GM18520 (cell line): ENCODE data around the gene PLA2G2E.

Source experiments
- ATAC-seq: cut with Tn5 transposase; IDR thresholded peaks from one replicate; pipeline ENCODE4 v1.9.1; 2021; ENCODE audit not compliant: unreplicated experiment

PLA2G2E gene

GRCh38 chr1:19923137-19923952 lies at the start of gene PLA2G2E:
TSS of gene PLA2G2E (minus strand) at chr1:19923617. CDS start at chr1:19923559, 58 bp downstream.
- ATAC-seq: no peak

DNA sequence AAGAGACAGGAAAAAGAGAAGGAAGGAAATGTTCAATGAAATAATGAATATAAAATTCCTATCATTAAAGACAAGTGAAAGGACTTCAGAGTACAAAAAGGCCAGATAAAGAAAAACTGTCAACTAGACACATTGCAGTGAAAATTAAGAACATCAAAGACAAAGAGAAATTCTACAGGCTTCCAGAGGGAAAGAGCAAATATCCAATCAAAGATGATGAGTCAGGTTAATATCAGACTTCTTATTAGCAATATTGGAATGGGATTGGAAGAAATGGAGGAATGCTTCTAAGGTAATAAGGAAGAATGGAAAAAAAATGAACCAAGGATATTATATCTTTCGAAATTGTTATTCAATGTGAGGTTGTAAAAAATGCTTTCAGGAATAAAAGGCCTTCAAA lies 48.2 kb upstream of the PLA2G2E start:
- no peak for ATAC-seq

GRCh38 chr1:19969898-19970660 lies 46.7 kb upstream of the PLA2G2E start:
- no peak for ATAC-seq

GRCh38 chr1:19967808-19968207 lies 44.4 kb upstream of the PLA2G2E start:
- ATAC-seq: no peak

GRCh38 chr1:19964542-19964941 lies 41.1 kb upstream of the PLA2G2E start:
- no peak for ATAC-seq

DNA sequence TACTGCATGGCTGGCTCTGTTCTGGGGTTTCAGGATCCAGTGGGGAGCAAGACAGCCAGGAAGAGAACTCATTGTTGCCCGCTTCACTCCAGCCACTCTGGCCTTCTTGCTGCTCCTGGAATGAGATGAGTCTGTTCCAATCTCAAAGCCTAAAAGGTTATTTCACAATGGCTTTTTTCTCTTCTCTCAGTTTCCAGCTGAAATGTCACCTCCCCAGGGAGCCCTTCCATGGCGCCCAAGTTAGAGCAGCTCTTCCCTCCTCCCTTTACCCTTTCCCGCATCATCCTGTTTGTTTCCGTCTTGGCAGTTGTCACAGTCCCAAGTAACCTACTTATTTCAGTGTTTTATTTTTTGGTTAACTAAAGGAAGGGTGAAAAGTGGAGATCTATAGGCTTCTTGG lies 40.2 kb upstream of the PLA2G2E start:
- no peak for ATAC-seq

DNA sequence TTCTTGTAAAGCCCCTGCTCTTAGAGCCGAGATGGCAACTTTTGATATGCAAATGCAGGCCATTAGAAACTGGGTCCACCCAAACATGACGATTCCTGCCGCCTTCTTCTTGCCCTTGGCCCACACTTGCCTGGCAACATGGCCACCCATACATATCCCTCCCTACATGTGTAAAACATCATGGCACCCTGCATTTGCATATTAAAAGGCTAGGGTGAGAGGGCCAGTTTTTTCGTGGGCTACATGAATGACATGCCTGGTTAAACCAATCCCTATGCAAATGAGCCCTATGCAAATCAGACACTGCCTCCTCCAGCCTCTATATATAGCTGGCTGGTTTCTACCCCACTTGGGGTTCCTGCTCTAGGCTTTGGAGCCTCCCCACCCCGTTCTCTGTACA lies 37.2 kb upstream of the PLA2G2E start:
- ATAC-seq: no peak

DNA sequence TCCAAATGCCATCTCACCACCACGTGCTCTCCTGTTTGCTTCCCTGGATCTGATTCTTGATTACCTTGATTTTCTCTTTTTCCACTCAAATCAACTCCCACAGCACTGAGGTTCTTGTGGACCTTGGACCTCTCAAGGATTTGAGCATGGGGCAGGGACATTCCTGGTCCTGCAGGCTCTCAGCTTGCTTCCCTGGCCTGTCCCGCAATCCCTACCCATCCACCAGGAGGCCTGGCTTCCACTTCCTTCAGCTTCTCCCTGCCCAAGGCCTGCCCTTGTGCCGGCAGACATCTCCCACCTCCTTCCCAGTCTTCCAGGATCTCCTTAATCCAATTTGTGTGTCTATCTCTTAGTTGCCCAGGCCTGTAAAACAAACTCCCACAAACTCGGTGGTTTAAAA lies 34.4 kb upstream of the PLA2G2E start:
- no peak for ATAC-seq

GRCh38 chr1:19955534-19956170 lies 32.2 kb upstream of the PLA2G2E start:
- no peak for ATAC-seq

- ATAC-seq: no peak
Measured at GRCh38 chr1:19954059-19954458, 30.6 kb upstream of the PLA2G2E start.

DNA sequence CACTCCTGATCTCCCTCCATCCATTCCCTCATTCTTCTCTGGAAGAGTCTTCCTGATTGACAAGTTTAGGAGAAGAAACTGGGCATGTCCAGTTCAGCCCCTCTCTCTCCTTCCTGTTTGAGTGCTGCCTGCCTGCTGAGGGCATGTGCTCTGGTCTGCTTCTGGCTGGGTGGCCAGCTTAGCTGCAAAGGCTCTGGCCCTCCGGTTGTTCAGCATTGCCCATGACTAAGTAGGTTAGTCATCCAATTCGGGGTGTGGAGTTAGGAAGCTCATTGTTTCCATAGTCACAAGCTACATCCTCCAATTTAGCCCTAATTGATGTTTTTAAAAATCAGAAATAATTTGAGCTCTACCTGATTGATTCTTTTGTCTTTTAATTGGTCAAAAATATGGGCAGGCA lies 25.6 kb upstream of the PLA2G2E start:
- ATAC-seq: no peak

DNA sequence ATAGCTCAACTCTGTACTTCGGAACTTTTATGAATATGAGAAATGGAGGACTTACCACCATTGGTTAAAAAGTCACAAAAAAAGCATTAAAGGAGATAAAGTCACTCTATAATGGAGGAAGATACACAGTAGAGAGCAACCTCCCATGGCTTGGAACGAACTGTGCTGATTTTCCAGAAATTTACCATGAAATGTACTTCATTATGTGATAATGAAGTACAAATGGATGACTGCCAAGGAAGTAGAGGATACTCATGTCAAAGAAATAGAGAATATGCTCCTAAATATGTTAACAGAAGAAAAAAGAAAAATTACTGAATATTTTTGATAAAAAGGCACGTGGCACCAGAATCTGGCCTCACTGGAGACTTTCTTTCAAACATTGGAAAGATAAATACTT lies 23.6 kb upstream of the PLA2G2E start:
- no peak for ATAC-seq

DNA sequence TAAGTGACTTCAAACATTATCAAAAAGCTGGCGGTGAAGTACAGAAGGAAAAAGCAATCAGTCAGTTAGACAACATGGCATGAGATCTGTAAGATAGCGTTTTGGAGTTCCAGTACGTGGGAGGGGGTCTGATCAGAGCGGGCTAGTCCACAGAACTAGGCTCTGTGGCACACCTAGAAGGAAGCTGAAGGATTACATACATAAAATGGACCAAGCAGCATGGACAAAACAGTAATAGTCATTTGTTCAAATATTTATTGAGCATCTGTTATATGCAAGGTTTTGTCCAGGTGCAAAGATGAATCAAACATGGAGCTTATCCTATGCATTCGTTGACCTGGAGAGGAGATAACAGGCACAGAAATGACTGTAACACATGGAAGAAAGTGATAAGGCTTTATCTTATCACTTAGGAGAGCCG lies 22.9 kb upstream of the PLA2G2E start:
- ATAC-seq: no peak

DNA sequence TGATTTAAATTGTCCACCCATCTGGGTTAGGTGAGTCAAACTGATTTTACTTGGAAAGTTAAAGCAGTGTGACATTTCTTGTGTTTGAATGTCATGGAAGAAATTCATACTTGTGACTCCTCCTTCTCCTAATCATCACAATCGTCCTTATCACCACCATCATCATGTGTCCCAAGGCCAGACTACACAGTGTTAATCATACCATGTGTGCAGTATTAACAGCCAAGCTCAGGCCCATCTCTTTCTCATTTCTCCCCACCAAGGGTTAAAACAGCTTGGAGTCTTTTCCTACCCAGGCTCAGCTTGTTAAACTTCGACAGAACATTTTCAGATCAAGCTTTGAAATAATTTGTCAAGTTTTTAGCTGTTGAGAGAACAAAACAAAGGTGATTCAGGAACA lies 22.5 kb upstream of the PLA2G2E start:
- ATAC-seq: no peak

GRCh38 chr1:19942657-19943056 lies 19.2 kb upstream of the PLA2G2E start:
- no peak for ATAC-seq

GRCh38 chr1:19942088-19942487 lies 18.7 kb upstream of the PLA2G2E start:
- no peak for ATAC-seq

GRCh38 chr1:19941206-19941568 lies 17.8 kb upstream of the PLA2G2E start:
- ATAC-seq: no peak

DNA sequence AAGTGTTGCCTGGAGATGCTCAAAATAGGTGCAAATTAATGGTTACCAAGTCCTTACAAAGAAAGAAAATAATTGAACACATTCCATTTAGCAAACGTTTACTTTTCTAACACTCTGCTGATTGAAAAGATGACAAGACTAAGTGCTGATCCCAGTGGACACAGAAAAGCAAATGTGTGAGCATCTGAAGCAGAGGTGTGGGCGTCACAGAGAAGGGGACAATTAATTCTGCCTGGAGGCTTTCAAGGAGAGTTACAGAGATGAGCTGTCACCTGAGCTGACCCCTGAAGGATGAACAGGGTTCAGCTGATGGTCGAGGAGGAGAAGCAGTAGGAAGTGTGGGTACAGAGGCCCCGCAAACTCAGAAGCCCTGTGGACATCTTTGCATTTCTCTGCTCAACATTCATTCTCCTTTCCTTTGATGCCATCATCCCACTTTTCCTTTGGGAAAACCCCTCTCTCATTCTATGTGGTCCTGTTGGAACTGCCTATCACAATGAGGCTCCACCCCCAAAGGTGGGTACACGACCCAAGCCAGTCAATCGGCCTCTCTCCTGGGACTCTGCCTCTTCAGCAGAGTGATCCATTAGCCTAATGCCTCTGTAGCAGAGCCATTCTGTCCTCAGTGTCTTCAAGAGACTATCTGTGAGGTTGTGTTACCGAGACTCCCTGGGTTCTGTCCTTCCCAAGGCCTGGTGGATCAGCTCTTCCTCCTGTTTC lies 17.2 kb upstream of the PLA2G2E start:
- ATAC-seq: no peak

DNA sequence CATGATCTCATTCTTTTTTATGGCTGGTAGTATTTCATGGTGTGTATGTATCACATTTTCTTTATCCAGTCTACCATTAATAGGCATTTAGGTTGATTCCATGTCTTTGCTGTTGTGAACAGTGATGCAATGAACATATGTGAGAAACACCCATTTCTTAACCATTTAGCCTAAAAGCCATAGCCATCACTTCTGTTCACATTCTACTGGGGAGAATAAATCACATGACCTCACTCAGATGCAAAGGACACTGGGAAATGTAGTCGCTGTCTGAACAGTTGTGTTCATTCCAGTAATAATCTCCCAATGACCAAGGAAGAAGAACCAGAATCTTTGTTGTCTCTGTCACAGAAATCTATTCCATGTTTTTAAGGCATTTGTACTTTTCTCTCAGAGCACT lies 15.1 kb upstream of the PLA2G2E start:
- no peak for ATAC-seq

DNA sequence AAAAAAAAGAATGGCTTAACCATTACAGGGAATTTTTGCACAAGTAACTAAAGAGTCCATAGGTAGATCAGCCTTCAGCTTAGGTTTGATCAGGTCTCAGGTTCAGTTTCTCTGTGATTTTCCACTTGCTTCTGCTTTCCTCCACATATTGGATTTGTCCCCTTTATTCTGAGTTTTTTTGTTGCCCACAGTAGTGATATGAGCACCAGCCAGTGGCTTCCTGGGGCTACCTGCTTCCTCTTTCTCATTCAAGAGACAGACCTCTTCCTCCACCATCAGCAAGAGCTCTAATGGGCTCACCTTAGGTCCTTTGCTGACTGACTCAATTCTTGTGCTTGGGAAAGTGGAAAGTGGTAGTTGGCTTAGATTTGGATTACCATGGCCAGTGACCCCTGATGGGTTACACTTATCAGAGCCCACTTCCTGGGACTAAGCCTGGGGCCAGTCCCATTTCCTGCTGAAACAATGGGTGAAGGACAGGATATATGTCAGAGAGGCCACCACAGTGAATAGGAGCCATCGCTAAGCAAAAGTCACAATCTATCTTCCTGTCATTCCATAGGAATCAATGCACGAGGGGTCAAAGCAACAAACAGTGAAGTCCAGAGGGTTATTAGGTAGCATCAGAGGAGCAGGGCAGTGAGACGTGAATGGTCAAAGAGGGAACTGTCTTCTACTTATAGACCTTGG lies 12.8 kb upstream of the PLA2G2E start:
- ATAC-seq: no peak

DNA sequence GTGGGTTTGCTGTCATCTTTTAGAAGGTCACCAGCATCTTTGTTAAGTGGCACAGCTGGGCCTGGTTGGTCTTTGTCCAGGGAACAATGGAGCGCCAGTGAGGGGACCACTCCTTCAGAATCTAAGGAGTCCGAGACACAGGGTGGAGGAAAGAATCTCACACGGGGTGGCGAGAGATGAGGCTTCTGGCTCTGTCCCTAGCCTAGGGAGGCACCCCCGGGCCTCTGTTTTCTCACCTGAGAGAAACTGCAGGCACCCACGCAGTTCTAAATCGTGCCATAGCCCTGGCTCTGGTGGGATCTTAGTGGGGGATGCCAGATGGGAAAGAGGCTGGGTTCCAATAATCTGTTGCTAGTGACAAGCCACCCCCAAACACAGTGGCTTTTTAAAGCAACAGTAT lies 10.9 kb upstream of the PLA2G2E start:
- ATAC-seq: no peak
